ENCODE data around the gene MAPK11. TPM values are rescaled to one million over a fixed set of nuclear protein-coding genes. Genes with fewer than 3 reads are reported as not detected.

The MAPK11 gene
- total RNA-seq, 2 donors from 2014 or later, result 0.33 to 0.40 TPM

GRCh38 chr22:50253941-50254340 lies 16.2 kb downstream of the MAPK11 start:
- Mint-ChIP-seq H3K4me3 (no peak overlapping the region), H3K27ac (no peak overlapping the region), H3K9me3 (no peaks in the 10 kb centered on the region), H3K27me3 (ENCODE audit: insufficient read depth) (no peaks in the 10 kb centered on the region), H3K4me1 (no peaks in the 10 kb centered on the region), H3K36me3 (ENCODE audit: low read depth) (peaks cover 10% of the 10 kb centered on the region)
- peaks cover 10% of the 10 kb centered on the region for H3K36me3 ChIP-seq (ENCODE audit: control insufficient read depth, insufficient read depth, low read length)
- H3K4me3 ChIP-seq (ENCODE audit: low read length), result no peak overlapping the region
- H3K9me3 ChIP-seq (ENCODE audit: control insufficient read depth, low read length), result no peaks in the 10 kb centered on the region
- WGBS, 2 experiments (ENCODE audit: insufficient coverage in 1 of 2, insufficient read length in 1 of 2), result 84 to 97% methylated on average over 5 to 8 of the region's 8 CpGs
- no peak overlapping the region for H3K27ac ChIP-seq (ENCODE audit: low read depth, low read length)
- H3K4me1 ChIP-seq (ENCODE audit: control insufficient read depth, insufficient read depth, low read length), result no peaks in the 10 kb centered on the region
- no peak for DNase-seq
- H3K9ac ChIP-seq (ENCODE audit: extremely low read depth, low read length, poor library complexity, severe bottlenecking), result no peak overlapping the region
- H3K27me3 ChIP-seq (ENCODE audit: control insufficient read depth, insufficient read depth, low read length, poor library complexity, severe bottlenecking), result no peaks in the 10 kb centered on the region
- TF ChIP-seq, protein P1, sequence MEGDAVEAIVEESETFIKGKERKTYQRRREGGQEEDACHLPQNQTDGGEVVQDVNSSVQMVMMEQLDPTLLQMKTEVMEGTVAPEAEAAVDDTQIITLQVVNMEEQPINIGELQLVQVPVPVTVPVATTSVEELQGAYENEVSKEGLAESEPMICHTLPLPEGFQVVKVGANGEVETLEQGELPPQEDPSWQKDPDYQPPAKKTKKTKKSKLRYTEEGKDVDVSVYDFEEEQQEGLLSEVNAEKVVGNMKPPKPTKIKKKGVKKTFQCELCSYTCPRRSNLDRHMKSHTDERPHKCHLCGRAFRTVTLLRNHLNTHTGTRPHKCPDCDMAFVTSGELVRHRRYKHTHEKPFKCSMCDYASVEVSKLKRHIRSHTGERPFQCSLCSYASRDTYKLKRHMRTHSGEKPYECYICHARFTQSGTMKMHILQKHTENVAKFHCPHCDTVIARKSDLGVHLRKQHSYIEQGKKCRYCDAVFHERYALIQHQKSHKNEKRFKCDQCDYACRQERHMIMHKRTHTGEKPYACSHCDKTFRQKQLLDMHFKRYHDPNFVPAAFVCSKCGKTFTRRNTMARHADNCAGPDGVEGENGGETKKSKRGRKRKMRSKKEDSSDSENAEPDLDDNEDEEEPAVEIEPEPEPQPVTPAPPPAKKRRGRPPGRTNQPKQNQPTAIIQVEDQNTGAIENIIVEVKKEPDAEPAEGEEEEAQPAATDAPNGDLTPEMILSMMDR (conservative IDR thresholded peaks at IDR 0.05), result no peak

DNA sequence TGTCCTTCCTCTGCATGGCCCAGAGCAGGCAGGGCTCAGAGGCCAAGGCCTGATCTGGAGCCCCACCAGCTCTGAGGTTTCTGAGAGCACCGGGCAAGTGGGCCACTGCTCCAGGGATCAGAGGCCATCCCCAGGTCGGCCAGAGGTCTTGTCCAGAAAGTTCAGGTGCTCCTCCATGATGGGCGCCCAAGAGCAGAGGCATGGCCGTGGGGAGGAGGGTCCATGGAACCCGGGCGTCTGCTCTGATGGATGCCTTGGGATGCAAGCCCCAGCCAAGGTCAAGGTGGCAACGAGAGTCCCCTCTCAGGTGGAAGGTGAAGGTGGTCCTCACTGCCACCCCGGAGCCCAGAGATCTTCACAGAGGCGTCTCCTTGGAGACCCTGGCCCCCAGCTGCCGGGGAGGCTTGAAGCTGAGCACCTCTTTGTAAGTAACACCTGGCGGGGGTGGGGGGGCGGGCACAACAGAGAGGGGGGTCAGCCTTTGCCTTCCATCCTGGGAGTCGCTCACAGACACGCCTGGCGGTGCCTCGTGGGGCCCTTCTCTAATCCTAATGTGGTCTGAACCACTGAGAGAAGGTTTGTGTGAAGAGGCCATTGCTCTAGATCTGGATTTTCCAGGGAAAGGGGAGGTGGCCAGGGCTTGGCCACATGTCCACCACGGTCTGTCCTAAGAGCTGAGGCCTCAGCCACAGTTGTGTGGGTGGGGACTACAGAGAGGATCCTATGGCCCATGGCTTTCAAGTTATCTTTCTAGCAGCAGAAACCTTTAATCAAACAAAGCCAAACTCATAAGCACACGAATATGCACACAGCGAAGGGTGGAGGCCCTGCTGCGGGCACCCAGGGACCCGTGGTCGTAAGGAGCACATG lies 16.9 kb downstream of the MAPK11 start:
- no peaks in the 10 kb centered on the region for H3K27me3 ChIP-seq (ENCODE audit: control insufficient read depth, insufficient read depth, low read length, poor library complexity, severe bottlenecking)
- WGBS, 2 experiments (ENCODE audit: insufficient coverage in 1 of 2, insufficient read length in 1 of 2), result 92 to 95% methylated on average over 16 to 22 of the region's 22 CpGs
- TF ChIP-seq, protein P1 (conservative IDR thresholded peaks at IDR 0.05), result no peak
- peaks cover 13% of the 10 kb centered on the region for H3K36me3 ChIP-seq (ENCODE audit: control insufficient read depth, insufficient read depth, low read length)
- H3K4me3 ChIP-seq (ENCODE audit: low read length), result no peak overlapping the region
- Mint-ChIP-seq H3K4me1 (no peaks in the 10 kb centered on the region), H3K36me3 (ENCODE audit: low read depth) (peaks cover 9% of the 10 kb centered on the region), H3K9me3 (no peaks in the 10 kb centered on the region), H3K27me3 (ENCODE audit: insufficient read depth) (no peaks in the 10 kb centered on the region), H3K27ac (no peak overlapping the region), H3K4me3 (no peak overlapping the region)
- H3K9me3 ChIP-seq (ENCODE audit: control insufficient read depth, low read length), result no peaks in the 10 kb centered on the region
- H3K27ac ChIP-seq (ENCODE audit: low read depth, low read length), result no peak overlapping the region
- H3K9ac ChIP-seq (ENCODE audit: extremely low read depth, low read length, poor library complexity, severe bottlenecking), result no peak overlapping the region
- no peak for DNase-seq
- no peaks in the 10 kb centered on the region for H3K4me1 ChIP-seq (ENCODE audit: control insufficient read depth, insufficient read depth, low read length)

GRCh38 chr22:50252082-50253045 lies 17.8 kb downstream of the MAPK11 start:
- 69 to 70% methylated on average over 15 to 25 of the region's 25 CpGs for WGBS, 2 experiments (ENCODE audit: insufficient coverage in 1 of 2, insufficient read length in 1 of 2)
- Mint-ChIP-seq H3K36me3 (ENCODE audit: low read depth) (peaks cover 14% of the 10 kb centered on the region), H3K4me1 (no peaks in the 10 kb centered on the region), H3K27me3 (ENCODE audit: insufficient read depth) (no peaks in the 10 kb centered on the region), H3K27ac (no peak overlapping the region), H3K4me3 (peak overlapping the region; percentile 65), H3K9me3 (no peaks in the 10 kb centered on the region)
- TF ChIP-seq, protein P1 (conservative IDR thresholded peaks at IDR 0.05), result peak; percentile 78
- no peaks in the 10 kb centered on the region for H3K27me3 ChIP-seq (ENCODE audit: control insufficient read depth, insufficient read depth, low read length, poor library complexity, severe bottlenecking)
- peak overlapping the region; percentile 86 for H3K4me3 ChIP-seq (ENCODE audit: low read length)
- H3K27ac ChIP-seq (ENCODE audit: low read depth, low read length), result no peak overlapping the region
- H3K9me3 ChIP-seq (ENCODE audit: control insufficient read depth, low read length), result no peaks in the 10 kb centered on the region
- H3K9ac ChIP-seq (ENCODE audit: extremely low read depth, low read length, poor library complexity, severe bottlenecking), result no peak overlapping the region
- H3K36me3 ChIP-seq (ENCODE audit: control insufficient read depth, insufficient read depth, low read length), result peaks cover 11% of the 10 kb centered on the region
- H3K4me1 ChIP-seq (ENCODE audit: control insufficient read depth, insufficient read depth, low read length), result no peaks in the 10 kb centered on the region
- DNase-seq, result peak; percentile 92
